ENCODE data around the gene ALKBH5.

DNA sequence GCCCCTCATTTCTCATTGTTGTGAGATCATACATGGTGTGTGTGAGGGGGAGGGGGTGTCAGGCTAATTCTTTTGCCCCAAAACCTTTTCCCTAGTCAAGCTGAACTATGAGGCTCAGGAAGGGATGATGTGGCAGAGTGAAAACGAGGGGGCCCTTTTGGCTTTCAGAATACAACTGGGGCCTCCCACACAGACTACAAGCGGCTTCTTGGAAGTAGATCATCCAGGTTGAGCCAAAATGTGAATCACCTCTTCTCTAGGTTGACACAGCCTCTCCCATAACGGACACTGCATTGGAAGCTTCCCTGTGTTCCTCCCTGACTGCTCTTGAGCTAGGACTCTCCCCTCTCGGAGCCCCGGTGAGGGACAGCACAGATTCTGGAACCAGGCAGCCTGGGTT, 2.3 kb upstream of the ALKBH5 start:
- TF ChIP-seq, protein P1, sequence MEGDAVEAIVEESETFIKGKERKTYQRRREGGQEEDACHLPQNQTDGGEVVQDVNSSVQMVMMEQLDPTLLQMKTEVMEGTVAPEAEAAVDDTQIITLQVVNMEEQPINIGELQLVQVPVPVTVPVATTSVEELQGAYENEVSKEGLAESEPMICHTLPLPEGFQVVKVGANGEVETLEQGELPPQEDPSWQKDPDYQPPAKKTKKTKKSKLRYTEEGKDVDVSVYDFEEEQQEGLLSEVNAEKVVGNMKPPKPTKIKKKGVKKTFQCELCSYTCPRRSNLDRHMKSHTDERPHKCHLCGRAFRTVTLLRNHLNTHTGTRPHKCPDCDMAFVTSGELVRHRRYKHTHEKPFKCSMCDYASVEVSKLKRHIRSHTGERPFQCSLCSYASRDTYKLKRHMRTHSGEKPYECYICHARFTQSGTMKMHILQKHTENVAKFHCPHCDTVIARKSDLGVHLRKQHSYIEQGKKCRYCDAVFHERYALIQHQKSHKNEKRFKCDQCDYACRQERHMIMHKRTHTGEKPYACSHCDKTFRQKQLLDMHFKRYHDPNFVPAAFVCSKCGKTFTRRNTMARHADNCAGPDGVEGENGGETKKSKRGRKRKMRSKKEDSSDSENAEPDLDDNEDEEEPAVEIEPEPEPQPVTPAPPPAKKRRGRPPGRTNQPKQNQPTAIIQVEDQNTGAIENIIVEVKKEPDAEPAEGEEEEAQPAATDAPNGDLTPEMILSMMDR (IDR thresholded peaks at IDR 0.05; ENCODE audit: insufficient read depth, low read depth, low read length), result no peak
- no peak for TF ChIP-seq EZH2 (IDR thresholded peaks at IDR 0.05; ENCODE audit: insufficient read depth, low read length)
